NCI-H524 treated with DMSO at 0.1 percent for 48 hours (cell line): ENCODE results near the gene MRPL43.
A peak's percentile ranks its signal among the peaks of the same experiment; 100 is the strongest.
"Not testable (repeated sequence)": the region's sequence is repeated elsewhere in the genome, so short reads cannot be mapped to it uniquely, and the experiment has no call there.

ENCODE experiments used
- DNase-seq: peaks from one replicate; lab custom pipeline; 2025; lab: John Stamatoyannopoulos, UW

MRPL43 gene

DNA sequence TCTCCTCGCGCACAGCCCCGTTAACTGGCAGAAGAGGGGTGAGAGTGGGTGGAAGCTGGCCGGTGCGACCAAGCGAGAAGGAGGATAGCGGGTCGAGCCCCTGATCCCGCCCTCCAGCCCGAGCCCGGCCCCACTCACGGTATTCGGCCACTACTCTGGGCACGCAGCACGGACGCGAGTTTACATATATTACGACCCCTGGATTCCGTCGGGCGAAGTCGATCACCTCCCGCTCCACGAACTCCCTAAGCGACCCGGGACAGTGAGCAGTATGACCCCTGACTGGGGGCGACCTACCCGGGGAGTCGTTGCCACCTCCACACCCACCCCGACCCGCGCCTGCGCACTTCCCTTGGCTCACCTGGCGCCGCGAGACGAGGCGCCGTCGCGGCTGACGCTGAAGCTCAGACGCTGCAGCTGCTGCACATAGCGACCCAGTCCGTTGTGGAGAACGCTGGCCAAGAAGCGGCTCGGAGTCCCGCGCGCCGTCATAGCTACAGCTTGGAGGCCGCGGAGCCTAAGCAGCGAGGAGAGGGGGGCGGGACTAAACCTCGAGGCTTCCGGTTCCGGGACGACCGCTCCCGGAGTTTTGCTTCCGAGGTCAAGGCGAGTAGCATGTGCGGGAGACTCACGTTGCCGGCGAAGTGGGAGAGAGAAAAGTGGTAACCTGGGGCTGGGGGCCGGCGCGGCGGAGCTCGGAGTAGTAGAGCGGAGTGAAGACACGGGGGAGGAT lies at the start of gene MRPL43, which contains the start of gene TWNK:
Gene MRPL43 (minus strand): TSS at position 546 of the 733 bp plus-strand sequence. CDS start 54 bp downstream, at position 492.
Gene TWNK (plus strand): TSS at position 592 of the 733 bp plus-strand sequence. CDS start 668 bp downstream, outside the sequence.
- DNase-seq = no peak

DNA sequence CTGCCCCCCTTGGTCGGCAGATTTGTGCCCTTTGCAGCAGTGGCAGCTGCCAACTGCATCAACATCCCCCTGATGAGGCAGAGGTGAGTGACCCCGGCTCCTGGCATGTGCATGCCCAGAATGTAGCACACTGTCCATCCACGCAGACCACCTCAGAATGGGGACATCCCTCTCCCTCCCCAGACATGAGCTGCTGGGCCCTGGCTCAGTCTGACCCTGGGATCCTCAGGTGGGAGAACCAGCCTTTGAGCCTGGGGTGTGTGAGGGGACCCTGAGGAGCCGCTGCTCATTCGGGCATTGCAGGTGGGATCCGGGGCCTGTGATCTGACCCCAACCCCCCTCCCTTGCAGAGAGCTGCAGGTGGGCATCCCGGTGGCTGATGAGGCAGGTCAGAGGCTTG lies 49.4 kb upstream of the MRPL43 start:
- no peak for DNase-seq

DNA sequence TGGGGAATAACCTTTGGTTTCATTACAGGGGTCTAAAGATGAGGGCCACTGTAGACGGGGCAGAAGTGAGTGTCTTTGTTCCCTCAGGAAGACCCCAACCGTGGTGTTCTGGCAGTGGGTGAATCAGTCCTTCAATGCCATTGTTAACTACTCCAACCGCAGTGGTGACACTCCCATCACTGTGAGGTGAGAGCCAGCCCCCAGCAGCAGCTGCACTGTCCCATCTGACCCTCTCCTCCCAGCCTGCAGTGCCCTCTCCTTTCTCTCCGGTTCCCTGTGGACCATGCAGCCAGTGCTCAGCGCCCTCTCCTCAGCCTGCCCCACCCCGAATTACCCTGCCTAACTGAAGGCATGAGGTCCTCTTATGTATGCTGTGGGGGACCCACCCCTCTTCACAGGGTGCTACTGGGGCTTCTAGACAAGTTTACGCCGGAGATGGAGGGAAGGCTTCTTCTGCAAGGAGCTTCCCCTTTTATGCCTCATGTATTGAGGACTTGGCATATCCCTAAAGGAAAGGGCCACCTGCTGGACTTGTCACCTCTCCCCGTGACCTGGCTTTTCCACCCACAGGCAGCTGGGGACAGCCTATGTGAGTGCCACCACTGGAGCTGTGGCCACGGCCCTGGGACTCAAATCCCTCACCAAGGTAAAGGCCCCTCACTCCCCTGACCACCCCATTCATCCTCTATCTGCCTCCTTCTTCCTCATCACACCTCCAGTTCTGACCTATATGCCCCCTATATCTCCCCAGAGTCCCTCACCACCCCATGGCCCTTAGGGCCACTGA lies 48.8 kb upstream of the MRPL43 start:
- no peak for DNase-seq

DNA sequence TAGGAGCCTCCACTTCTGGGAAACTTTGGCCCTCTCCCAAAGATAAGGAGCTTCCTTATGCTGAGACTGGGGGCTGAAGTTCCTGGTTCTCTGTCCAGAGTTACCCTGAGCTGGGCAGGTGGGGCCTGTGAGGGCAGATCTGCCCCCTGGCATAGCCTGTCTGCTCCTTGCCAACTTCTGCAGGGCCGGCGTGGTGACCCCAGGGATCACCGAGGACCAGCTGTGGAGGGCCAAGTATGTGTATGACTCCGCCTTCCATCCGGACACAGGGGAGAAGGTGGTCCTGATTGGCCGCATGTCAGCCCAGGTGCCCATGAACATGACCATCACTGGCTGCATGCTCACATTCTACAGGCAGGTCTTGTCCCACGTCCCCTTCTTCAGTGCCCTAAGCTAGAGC lies 48.0 kb upstream of the MRPL43 start:
- no peak for DNase-seq

DNA sequence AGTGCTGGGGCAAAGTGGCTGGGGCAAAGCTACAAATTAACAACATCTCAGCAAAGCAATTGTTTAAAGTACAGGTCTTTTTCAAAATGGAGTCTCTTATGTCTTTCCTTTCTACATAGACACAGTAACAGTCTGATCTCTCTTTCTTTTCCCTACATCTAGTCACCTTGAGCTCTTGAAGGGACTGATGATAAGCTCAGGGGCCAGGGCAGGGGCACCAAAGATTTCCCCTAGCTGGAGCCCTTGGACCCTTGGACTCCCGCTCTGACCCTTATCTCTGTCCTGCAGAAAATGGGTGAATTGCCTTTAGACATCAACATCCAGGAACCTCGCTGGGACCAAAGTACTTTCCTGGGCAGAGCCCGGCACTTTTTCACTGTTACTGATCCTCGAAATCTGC lies 47.1 kb upstream of the MRPL43 start:
- not testable (repeated sequence) for DNase-seq

DNA sequence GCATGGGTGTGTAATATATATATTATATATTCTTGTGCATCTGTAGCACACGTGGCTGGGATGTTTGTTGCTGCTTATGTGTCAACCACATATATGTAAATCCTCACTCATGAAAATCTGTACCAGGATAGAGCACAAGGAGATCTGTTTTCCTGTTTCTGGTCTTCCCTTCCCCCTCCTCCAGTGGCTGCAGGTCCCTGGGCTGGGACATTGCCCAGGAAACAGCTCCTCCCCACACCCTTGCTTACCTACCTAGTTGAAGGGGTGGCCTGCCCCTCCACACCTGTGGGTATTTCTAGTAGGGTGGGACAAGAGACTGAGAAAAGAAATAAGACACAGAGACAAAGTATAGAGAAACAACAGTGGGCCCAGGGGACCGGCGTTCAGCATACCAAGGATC lies 46.0 kb upstream of the MRPL43 start:
- DNase-seq = no peak

DNA sequence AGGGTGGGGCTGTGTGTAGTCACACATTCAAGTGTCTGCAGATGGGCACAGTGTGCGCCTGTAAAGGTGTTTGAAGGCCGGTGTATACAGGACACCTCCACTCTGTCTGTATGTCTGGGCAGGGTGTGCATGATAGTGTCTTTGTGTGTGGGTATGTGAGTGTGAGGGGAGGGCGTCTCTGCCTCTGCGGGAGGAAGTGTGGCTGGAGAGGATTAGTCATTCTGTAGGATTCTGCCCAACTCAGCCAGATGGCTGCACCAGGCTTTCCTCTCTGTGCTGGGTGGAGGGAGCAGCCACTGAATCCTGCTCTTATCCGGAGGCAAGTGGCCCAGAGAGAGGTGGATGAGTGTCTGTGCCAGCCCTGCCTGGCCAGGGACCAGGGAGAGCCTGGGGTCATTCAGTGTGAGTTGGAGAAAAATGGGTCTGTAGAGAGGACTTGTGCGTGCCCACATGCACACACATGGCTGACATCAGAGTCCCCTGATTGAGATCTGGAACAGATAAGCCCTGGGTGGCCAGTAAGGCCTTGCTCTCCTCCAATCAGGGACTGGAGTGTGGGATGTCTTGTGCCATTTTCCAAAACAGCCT lies 45.4 kb upstream of the MRPL43 start:
- peak; percentile 38 for DNase-seq

DNA sequence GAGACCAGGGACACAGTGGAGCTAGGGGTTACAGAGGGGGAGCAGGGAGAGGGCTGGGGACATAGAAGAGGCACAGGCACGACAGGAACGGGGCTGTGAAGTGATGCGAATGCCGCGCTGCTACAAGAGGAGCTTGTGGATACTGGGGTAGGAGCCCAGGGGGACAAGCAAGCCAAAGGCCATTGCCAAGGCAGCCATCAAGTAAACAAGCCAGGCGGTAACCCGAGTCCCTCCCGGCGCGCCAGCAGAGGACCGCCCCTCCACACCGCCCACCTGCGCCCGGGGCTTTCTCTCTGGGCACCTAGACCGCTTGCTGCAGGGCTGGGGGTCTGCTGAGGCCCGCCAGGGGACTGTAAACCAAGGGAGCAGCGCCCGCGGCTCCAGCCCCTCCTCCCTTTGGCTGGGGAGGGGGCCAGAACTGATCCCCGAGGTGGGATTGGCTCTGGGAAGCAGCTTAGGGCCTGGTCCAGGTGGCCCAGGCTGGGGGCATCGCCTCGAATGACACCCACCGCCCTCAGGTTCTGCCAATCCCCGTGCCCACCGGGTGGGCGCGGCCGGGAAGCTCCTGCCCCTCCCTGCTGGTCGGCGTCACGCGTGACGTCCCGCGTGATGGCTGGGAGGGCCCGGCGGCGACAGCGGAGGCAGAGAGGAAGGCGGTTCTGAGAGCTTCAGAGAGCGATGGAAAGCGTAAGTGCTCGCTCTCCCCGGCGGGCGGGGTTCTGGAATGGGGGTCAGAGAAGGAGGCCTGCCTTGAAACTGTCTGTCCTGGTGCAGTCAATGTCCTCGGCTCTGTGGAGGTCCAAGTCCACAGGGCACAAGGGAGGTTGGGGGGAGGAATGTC lies 44.7 kb upstream of the MRPL43 start:
- DNase-seq = no peak

DNA sequence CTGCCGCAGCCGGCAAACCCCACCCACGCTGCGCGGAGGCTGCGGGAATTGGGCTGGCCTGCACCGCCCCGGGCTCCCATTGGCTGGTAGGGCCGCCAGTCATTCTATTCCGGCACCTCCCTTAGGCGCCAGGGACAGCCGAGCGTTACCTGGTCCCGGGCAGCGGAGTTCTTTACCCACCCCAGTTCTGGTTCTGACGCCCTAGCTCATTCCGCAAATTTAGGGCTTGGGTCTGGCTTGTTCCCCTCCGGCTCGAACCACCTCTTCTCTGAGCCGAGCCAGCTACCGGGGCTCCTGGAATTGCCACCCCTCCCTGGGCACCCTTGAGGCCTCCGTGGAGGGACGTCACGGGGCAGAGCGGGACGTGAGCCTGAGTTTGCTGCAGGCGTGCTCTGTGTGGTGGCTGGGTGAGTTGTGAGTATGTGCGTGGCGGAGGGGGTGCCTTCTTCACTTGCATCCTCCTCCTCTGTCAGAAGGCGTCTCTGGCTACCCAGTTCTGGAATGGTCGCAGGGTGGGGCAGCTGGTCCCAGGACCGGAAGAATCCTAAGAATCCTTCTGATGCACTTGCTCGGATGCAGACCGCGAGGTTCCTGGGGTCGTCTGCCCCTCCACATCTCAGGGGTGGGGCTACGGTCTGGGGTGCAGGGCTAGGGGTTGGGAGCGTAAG lies 44.0 kb upstream of the MRPL43 start, which contains the start of the genes PDZD7 and SFXN3:
Gene PDZD7 (minus strand): TSS at position 2 of the 668 bp plus-strand sequence. CDS start 910 bp downstream, outside the sequence.
Gene SFXN3 (plus strand): TSS at position 107 of the 668 bp plus-strand sequence. CDS start 3,461 bp downstream, outside the sequence.
- DNase-seq = peak; percentile 10

DNA sequence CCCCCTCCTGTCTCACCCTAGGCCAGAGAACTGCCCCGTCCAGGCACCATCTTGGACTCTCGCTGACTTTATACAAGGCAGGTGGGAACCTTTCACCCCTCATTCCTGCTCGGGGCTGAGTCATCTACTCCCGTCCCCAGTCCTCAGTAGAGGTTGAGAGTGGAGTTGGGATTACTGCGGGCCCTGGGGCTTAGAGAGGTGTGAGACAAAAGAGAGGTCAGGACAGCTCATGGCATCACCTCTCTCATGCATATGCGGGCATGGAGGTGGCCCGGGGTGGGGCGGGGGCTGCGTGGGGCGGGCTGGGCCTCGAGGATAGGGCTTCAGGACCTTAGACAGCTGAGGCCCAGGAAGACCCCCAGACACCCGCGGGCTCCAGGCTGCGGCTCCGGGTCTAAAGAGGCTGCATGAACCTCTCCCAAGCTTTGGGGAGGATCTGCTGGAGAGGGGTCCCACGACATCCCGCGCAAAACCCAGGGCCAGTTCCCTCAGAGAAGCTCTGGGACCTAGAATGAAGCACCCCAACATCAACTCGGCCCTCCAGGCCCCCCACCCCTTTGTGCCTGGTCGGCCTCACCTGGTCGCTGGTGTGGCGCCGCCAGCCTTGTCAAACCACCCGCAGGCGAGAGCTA lies 43.3 kb upstream of the MRPL43 start:
- DNase-seq = no peak

DNA sequence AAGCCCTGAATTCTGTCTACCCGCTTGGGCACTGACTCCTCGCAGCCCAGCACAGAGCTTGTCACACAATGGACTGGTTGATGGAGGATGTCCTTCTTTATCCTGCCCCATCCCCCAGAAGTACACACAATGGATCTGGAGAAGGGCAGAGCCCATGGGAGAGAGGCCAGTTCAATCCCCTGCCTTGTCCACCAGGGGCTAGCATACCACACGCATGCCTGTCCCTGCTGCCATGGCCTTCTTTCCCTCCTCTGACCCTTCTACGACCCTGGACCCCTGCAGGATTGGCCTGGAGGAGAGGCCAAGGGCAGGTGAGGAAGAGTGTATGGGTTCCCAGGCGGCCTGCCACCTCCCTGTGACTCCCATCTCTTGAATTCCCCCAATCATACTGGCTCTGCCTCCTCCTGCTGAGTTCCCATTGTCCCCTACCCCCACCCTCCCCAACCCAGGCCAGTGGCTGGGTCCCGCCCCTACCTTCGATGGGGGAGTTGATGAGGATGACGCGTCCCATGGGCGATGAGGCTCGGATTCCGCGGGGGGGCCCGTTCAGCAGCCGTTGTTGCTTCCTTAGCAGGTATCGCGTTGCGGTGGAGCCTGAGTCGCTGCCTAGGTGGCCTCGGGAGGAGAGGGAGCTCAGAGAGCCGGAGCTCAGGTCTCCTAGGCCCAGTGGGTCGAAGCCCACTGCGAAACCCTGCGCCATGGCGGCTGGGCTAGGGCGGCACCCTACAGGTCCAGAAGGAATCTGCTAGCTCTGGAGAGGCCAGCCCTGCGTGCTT lies 42.4 kb upstream of the MRPL43 start:
- DNase-seq = no peak

DNA sequence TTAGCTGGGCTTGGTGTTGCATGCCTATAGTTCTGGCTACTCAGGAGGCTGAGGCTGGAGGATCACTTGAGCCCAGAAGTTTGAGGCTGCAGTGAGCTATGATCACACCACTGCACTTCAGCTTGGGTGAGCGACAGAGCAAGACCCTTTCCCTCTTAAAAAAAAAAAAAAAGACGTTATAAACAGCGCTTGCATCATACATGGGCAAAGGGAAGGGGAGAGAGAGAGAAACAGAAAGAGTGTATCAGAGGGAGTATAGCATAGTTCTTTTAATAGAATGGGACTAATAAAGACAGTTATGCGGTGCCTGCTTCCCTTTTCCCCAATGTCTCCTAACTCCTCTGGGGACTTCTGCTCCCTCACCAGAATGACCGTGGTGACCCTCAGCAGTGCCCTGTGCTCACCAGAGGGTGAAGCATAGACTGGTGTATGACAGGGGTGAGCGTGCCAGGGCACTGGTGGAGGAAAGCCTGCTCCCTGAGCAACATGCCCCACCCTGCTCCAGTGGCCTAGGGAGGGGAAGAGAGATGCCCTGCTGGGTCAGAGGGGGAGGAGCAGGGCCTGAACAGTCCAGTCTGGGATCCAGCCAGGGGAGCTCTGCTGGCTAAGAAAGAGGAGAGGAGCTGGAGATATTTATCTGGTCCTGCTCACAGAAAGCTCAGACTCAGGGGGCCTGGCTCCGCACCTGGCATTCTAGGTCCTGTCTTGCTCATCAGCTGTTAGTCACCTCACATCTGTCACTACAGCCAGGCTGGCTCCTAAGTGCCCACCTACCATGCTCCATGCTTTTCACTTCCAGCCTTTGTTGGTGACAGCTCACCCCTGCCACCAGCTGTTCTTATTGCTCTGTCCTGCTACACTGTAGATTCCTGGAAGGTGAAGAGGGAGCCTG lies 41.4 kb upstream of the MRPL43 start:
- DNase-seq = no peak

DNA sequence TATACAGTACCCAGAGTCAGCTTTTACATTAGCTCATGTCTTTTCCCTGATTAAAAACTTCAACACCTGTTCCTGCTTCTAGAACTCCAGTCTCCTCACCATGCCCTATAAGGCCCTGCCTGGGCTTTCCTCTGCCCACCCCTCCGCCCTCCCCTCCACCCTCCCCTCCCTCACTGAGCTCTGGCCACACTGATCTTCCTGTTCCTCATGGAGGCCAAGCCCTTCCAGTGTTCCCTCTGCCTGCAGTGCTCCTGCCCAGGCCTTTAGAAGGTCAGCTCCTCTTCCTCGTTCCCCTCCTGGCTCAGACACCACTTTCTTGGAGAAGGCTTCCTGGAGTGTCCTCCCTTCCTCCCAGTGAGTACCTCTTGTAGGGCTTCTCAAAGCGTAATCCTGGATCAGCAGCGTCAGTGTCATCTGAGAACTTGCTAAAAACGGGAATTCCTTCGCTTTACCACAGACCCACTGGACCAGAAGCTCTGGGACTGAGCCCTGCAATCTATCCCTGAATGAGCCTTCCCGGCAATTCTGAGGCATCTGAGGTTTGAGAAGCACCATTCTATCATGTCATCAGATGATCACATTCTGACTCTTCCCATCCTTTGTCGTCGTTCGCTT lies 39.9 kb upstream of the MRPL43 start:
- DNase-seq = no peak

DNA sequence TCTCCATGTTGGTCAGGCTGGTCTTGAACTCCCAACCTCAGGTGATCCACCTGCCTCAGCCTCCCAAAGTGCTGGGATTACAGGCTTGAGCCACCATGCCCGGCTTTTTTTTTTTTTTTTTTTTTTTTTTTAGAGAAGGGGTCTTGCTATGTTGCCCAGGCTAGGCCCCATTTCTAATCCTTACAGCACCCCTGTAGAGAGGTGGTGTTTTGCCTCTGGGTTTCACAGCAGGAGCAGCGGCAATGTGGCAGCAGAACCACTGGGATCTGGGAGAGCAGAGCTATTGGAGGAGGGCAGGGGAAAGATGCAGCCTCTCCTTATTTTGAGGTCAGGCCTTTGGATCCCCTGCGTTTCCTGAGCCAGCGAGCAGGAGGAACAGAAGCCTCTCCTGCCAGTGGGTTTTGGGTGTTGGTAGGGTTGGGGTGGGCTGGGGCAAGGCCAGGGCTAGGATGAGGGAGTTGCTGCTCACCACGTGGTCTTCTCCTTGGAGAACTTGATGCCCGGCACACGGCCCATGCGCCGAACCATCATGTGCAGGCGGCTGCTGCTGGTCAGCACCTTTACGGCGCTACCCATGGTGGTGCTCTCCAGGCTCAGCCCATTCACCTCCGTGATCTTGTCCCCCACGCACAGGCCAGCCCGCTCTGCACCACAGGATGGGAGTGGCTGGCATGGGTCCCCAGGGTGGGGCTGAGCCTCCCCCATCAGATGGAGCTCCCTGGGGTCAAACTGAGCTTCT lies 35.8 kb upstream of the MRPL43 start:
- no peak for DNase-seq

DNA sequence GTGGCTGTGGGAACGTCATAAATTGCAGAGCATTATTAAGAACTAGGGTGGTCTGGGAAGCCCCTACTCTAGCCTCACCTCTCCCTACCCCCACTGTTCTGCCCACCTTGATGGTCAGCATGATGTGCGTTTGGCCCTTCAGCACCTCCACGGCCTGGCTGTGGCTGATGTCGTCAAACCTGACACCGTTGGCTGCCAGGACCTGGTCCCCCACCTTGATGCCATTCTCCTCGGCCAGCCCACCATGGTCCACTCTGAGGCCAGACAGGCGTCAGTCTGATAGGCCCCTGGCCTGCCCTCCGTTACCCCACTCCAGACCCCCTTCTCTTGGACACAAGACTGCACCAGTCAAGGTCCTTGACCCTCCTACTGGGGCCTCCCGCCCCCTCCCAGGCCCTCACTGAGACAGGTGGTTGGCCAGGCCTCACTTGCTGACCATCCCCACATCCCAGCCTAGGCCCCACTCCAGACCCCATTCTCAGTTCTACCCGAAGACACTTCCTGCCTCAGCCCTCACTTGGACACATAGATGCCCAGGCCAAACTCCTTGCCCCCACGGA lies 34.5 kb upstream of the MRPL43 start:
- DNase-seq = no peak

DNA sequence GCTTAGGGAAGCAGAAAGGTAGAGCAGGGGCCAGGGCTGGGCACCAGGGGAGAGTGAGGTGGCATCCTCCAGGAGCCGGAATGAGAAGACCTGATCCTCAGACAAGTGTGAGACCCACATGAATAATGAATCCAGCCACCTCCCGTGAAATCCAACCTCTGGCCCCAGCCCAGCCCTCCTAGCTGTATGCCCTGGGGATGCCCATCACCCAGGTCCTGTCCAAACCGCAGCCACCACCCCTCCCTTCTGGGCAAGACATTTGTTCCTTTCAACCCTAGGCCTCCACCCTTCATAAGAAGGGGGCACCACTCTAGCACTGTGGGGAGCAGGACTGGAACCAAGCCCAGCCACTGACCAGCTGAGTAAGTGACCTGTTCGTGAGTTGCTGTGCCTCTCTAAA lies 33.9 kb upstream of the MRPL43 start:
- DNase-seq = no peak

DNA sequence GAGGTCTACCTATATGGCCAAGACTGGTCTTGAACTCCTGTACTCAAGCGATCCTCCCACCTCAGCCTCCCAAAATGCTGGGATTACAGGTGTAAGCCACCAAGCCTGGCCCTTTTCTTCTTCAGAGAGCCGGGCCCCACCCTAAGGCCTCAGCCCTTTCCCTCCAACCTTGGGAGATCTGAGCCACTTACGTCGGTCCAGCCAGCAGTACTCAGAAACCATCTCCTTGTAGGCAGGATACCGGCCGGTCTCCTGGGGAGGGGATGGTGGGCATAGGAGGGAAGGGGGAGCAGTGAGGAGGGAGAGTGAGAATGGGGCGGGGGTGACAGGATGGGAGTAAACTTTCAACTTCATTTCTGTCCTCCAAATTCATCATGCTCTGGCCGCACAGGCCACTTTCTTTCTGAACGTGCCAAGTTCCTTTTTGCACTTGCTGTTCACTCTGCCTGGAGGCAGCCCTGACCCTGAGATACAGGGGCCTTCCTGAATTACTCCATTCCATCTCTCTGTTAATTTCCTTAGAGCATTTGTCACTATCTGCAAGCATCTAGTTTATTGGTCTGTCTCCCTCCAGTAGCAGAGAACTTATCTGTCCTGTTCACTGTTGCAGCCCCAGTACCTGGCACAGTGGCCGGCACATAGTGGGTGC lies 33.3 kb upstream of the MRPL43 start:
- DNase-seq = no peak
